Daoy (cell line): ENCODE results near the gene ATP5ME. TPM values are rescaled to one million over a fixed set of nuclear protein-coding genes. Genes with fewer than 3 reads are reported as not detected.

Experiments
- DNase-seq: peaks from one replicate; pipeline ENCODE4 v3.0.0-alpha.2; 2015; ENCODE audit warnings: low read depth
- total RNA-seq: library from RNA; depleted of rRNA; stranded (reverse); fragments of >200 nt; shearing (Covaris generic); gene quantifications from 2 replicates; pipeline ENCODE4 v1.2.3, GENCODE V29; 2014; rRNA removed

The ATP5ME gene
- total RNA-seq, 1 experiment from 2014 or later = 109 TPM

DNA sequence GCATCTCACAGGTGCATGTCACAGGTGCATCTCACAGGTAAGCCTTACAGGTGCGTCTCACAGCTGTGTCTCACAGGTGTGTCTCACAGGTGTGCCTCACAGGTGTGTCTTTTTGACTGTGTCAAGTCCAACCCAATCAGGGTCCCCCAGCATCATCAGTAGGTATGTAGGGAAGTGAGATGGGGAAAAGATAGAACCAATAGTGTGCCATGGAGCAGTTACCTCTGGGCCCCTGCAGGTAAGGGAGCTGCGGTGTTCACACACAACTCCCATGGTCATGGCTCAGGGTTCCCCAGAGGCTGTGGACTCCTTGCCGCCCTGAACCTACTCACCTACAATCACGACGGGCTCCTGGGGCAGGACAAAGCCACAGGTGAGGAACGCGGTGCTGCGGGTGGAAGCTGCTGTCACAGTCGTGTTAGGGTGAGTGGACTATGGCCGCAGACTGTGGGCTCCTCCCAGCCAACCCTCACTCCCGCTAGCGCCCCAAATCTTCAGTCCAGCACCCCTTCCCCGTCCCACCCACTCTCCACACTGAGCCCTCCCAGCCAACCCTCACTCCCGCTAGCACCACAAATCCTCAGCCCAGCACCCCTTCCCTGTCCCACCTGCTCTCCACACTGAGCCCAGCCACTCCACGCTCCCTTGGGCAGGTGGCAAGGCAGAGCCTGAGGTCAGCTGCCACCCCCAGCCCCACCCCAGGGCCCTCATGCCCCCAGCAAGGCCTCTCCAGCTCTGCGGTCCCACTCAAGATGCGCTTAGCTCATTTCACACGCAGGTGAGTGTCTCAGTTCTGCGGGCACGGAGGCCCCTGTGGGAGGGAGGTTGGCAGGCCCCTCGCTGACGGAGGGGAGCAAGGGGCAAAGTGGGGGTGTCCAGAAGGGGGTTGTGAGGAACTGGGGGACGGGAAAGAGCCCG lies 50.8 kb downstream of the ATP5ME start:
- no peak for DNase-seq

Other genes starting within 250 kb of the ATP5ME start
- 9.7 and 19.3 TPM in 2 replicates for gene ZNF721, start 175.1 kb downstream of the ATP5ME start, total RNA-seq
- gene PIGG, start 175.1 kb downstream of the ATP5ME start, total RNA-seq = 14.3 and 15.9 TPM in 2 replicates
- gene TMEM271, start 98.0 kb downstream of the ATP5ME start, total RNA-seq = not detected in 2 replicates
- 0.51 and 4.2 TPM in 2 replicates for gene PDE6B, start 48.7 kb downstream of the ATP5ME start, total RNA-seq
- 2.2 and 6.1 TPM in 2 replicates for gene MYL5, start 266 bp upstream of the ATP5ME start, total RNA-seq
- gene SLC49A3, start 14.9 kb upstream of the ATP5ME start, total RNA-seq = not detected in 2 replicates
- 26.5 TPM in 2 replicates for gene PCGF3, start 31.6 kb upstream of the ATP5ME start, total RNA-seq
- gene CPLX1, start 151.9 kb upstream of the ATP5ME start, total RNA-seq = not detected in 2 replicates